ENCODE measurements around the gene EEF2K. TPM values are rescaled to one million over a fixed set of nuclear protein-coding genes. Genes with fewer than 3 reads are reported as not detected.
"Not testable (repeated sequence)": the region's sequence is repeated elsewhere in the genome, so short reads cannot be mapped to it uniquely, and the experiment has no call there.

Gene EEF2K
- polyA plus RNA-seq, 1 donor from 2014 or later, result 2.2 TPM

DNA sequence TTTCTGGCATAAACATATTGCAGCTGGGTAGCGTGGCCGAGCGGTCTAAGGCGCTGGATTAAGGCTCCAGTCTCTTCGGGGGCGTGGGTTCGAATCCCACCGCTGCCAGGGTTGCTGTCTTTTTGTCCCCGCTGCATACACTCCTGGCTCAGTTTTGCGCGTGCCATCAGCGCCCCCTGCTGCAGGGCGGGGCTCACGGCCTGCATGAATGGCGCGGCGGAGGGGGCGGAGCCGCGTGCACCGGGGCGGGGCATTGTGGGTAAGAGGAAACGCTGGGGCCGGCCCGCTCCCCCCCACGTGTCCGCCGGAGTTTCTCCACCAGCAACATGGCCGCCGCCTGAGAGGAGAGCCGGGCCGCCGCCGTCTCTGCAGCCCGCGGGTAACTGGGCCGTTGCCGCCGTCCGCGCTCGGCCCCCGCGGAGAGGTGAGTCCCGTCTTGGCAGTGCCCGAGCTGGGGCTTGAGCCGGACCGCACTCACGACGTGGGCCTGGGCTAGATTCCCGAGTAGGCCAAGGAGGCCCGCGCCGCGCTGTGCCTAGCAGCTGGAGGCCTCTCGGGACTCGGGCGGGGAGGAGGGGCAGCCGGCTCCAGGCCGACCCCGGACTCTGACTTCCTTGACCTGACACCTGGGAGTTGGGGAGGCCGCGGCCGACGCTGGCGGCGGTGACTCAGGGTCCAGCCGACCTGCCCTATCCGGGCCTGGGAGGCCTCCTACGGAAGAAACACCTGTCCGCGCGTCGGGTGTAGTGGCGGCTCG lies 91.2 kb downstream of the EEF2K start, which contains the start of gene POLR3E:
POLR3E (plus strand) TSS at position 296 of the 757 bp plus-strand sequence. CDS start 5,560 bp downstream, outside the sequence.
- Mint-ChIP-seq H3K4me3 (peak within 1 kb of the TSS; percentile 89 to 97 (median 94)), H3K9me3 (peaks cover 0 to 3% (median 0%) of the 10 kb centered on the region in 3 donors), H3K4me1 (peaks cover 31 to 36% (median 34%) of the 10 kb centered on the region in 3 donors), H3K27me3 (no peaks in the 10 kb centered on the region), H3K27ac (peak within 1 kb of the TSS; percentile 98 to 100 (median 99)), H3K36me3 (peaks cover 3% of the 10 kb centered on the region)

DNA sequence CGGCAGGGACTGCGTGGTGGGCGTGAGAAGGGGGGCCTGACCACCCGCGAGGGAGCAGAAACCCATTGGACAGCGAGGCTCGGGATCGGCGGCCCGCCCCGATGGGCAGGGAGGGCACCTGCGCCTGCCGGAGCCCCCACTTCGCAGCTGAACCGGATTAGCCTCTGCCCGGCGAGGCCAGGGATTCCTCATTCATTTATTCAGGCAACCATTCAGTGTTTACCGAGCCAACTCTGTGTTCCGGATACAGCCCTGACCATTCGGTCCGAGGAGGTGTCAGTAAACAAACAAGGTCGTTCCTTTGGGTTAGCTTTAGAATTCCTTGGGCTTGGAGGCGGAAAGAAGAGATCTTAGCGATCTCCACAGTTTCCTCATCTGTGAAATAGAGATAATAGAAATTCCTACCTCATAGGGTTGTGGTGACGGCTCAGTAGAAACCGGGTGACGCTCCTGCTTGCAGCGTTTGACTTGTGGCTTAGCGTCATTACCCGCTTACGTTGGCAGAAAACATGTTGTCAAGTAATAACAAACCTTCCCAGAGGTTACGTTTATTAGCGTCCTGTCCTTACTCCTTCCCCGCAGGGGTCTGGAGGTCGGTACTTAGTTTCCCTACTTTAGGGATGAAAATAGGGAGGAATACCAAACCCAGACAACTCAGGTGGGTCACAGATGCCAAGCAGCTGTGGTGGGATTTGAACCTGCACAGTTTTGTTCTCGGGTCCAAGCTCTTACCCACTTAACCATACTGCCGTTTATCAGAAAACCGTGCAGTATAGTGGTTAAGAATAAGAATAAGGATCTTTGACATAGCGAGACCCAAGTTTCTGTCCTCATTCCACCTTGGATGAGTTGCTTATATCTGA lies 92.0 kb downstream of the EEF2K start:
- peak overlapping the region; percentile 89 to 97 (median 94) for H3K4me3 Mint-ChIP-seq

DNA sequence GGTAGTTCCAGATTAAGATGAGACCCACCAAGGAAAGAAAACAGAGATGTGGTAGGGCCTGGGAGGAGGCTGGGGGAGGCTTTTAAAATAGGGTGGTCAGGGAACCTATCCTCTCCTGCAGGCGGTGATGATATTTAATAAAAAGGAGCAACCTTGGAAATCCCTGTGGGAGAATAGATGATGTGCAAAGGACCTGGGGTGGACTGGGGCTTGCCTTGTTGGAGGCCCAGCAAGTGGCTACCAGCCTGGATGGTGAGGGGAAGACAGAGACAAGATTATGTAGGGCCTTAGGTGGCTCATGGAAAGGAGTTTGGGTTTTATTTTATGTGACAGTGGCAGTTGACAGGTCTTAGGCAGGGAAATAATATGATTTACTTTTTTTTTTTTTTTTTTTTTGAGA lies 93.0 kb downstream of the EEF2K start:
- no peaks in the 10 kb centered on the region for H3K27me3 Mint-ChIP-seq
- peaks cover 35 to 36% (median 35%) of the 10 kb centered on the region in 3 donors for H3K4me1 Mint-ChIP-seq
- H3K36me3 Mint-ChIP-seq, result peaks cover 3% of the 10 kb centered on the region
- peaks cover 0 to 3% (median 0%) of the 10 kb centered on the region in 3 donors for H3K9me3 Mint-ChIP-seq
- H3K4me3 Mint-ChIP-seq, result peak overlapping the region in 3 of 4 donors; percentile 17 to 96 (median 93)
- peak overlapping the region; percentile 98 to 100 (median 99) for H3K27ac Mint-ChIP-seq

More for the DNA sequence above, 92.0 kb downstream of the EEF2K start:
- H3K9me3 Mint-ChIP-seq, result peaks cover 0 to 3% (median 0%) of the 10 kb centered on the region in 3 donors
- H3K36me3 Mint-ChIP-seq, result peaks cover 3% of the 10 kb centered on the region
- H3K4me1 Mint-ChIP-seq, result peaks cover 32 to 36% (median 35%) of the 10 kb centered on the region in 3 donors
- H3K27ac Mint-ChIP-seq, result peak overlapping the region; percentile 98 to 100 (median 99)
- H3K27me3 Mint-ChIP-seq, result no peaks in the 10 kb centered on the region

DNA sequence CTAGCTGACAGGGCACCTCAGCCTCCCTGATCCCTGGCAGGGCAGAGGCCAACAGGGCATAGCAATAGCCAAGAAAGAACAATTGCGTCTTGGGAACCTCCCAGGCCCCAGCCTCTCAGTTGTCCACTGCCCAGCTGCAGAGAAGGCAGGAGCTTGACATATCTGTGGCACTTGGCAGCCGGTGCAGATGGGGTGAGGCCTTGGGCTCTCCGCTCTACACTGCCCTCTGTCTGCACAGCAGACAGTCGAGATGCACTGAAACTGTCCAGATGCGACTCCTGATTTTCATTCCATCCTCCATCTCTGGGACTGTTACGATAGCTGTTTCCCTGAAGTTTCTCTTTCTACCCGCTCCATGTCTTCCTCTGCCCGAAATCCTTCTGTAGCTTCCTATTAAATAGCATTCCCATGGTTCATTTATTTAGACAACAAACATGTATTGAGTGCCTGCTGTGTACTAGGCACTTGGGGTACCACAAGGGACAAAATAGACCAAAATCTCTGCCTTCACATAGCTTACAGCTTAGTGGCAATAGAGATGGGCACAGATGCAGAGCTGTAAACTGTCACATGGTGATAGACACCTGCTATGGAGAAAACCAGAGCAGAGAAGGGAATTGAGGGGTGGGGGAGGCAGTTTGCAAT lies 94.5 kb downstream of the EEF2K start:
- peaks cover 0 to 3% (median 0%) of the 10 kb centered on the region in 3 donors for H3K9me3 Mint-ChIP-seq
- H3K27ac Mint-ChIP-seq, result peak overlapping the region; percentile 40 to 81 (median 59)
- H3K36me3 Mint-ChIP-seq, result peaks cover 3% of the 10 kb centered on the region
- H3K27me3 Mint-ChIP-seq, result no peaks in the 10 kb centered on the region
- peaks cover 35 to 36% (median 35%) of the 10 kb centered on the region in 3 donors for H3K4me1 Mint-ChIP-seq
- H3K4me3 Mint-ChIP-seq, result peak overlapping the region in 3 of 4 donors; percentile 1 to 76 (median 56)

DNA sequence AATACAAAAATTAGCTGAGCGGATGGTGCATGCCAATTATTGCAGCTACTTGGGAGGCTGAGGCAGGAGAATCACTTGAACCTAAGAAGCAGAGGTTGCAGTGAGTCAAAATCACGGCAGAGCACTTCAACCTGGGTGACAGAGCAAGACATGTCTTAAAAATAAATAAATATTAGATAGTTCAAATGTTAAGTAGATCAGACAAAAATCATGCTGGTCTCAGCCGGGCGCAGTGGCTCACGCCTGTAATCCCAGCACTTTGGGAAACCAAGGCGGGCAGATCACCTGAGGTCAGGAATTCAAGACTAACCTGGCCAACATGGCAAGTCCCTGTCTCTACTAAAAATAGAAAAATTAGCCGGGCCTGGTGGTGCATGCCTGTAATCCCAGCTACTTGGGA lies 95.3 kb downstream of the EEF2K start:
- H3K9me3 Mint-ChIP-seq, H3K27ac Mint-ChIP-seq, H3K4me3 Mint-ChIP-seq, H3K36me3 Mint-ChIP-seq, H3K27me3 Mint-ChIP-seq: not testable (repeated sequence)
- peaks cover 30 to 31% (median 31%) of the 10 kb centered on the region in 3 donors for H3K4me1 Mint-ChIP-seq

DNA sequence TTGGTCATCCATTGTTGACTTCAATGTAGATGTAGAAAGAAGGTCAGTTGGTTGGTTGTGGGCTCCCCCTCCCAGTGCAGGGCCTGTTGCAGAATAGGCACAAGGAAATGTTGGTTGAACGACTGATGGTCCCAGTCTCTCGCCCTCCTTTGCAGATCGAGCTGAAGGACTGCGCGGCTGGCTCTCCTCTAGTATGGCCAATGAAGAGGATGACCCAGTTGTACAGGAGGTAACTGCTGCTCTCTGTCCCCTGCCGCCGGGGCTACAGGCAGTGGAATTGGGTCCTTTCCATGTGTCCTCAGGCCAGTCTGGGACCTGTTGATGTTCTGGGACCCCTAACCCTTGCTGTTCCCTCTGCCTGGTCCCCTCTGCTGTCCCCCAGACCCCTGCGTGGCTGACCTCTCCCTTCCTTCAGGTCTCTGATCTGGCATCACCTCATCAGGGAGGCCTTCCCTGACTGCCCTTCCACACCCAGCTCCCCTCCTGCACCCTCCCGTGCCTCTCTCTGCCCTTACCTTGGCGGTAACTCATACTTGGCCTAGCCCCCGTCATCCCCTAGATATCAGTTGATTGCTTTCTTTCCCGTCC lies 96.8 kb downstream of the EEF2K start:
- peak overlapping the region in 1 of 4 donors; percentile 31 for H3K4me3 Mint-ChIP-seq
- no peaks in the 10 kb centered on the region for H3K27me3 Mint-ChIP-seq
- no peaks in the 10 kb centered on the region for H3K9me3 Mint-ChIP-seq
- peak overlapping the region in 2 of 3 donors; percentile 34 to 80 for H3K27ac Mint-ChIP-seq
- peaks cover 23 to 30% (median 26%) of the 10 kb centered on the region in 3 donors for H3K4me1 Mint-ChIP-seq
- H3K36me3 Mint-ChIP-seq, result peaks cover 3% of the 10 kb centered on the region

DNA sequence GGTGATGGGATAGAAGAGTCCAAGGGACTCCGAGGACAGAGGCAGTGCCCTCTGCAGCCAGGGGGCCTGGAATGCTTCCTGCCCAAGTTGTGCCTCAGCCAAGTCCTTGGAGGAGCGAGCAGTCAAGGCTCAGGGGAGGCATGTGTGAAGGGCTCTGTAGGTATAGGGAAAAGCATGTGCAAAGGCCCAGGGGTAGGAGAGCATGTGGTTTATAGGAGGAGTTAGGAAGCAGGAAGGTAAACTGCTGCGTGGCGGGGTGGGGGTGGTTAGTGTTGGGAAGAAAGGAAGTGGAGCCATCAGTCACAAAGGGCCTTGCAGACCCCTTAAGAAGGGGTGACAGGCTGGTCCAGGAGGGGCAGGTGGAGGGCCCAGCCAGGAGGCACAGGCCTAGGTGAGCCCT lies 98.3 kb downstream of the EEF2K start:
- peak overlapping the region in 1 of 3 donors; percentile 67 for H3K27ac Mint-ChIP-seq
- H3K9me3 Mint-ChIP-seq, result no peaks in the 10 kb centered on the region
- H3K4me3 Mint-ChIP-seq, result no peak overlapping the region
- H3K4me1 Mint-ChIP-seq, result peaks cover 10 to 19% (median 16%) of the 10 kb centered on the region in 3 donors
- peaks cover 3% of the 10 kb centered on the region for H3K36me3 Mint-ChIP-seq
- H3K27me3 Mint-ChIP-seq, result no peaks in the 10 kb centered on the region

DNA sequence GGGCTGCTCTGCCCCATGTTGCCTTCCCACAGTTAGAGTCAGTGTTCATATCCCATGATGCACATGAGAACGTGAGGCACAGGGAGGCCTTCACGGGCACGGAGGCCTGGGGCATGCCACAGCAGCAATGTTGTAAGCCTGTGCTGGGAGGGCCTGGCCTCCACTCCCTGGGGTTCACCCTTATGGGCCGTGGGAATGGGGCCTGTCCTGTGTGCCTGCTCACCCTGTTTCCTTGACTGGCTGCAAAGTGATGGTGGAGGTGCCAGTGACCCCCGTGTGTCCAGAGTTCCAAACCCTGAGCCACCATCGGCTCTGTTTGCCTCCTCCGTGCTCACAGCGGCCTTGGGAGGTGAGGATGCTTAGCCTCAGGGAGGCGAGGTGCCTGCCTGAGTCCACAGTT lies 100.7 kb downstream of the EEF2K start:
- Mint-ChIP-seq H3K27ac (peak overlapping the region in 1 of 3 donors; percentile 32), H3K4me1 (peaks cover 0 to 6% (median 5%) of the 10 kb centered on the region in 3 donors), H3K9me3 (no peaks in the 10 kb centered on the region), H3K27me3 (no peaks in the 10 kb centered on the region), H3K36me3 (peaks cover 3% of the 10 kb centered on the region), H3K4me3 (no peak overlapping the region)

DNA sequence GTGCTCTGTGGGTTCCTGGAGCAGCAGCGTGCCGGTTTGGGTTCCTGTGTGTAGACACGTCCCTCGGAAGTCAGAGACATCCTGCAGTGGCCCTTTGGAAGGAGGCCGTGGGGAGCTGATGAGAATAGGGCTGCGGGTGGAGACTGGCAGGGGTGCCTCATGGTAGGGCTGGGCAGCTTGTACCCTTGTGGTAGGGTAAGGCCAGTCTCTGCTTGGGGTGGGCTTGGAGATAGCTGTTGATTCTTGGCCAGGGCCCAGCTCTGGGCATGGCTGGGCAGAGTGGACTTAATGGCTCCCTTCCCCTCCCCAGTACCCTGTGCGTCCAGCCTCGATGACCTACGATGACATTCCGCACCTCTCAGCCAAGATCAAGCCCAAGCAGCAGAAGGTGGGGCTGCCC lies 101.8 kb downstream of the EEF2K start:
- Mint-ChIP-seq H3K4me1 (peaks cover 0 to 4% (median 0%) of the 10 kb centered on the region in 3 donors), H3K4me3 (no peak overlapping the region), H3K36me3 (peaks cover 3% of the 10 kb centered on the region), H3K27ac (peak overlapping the region in 1 of 3 donors; percentile 21), H3K27me3 (no peaks in the 10 kb centered on the region), H3K9me3 (no peaks in the 10 kb centered on the region)

DNA sequence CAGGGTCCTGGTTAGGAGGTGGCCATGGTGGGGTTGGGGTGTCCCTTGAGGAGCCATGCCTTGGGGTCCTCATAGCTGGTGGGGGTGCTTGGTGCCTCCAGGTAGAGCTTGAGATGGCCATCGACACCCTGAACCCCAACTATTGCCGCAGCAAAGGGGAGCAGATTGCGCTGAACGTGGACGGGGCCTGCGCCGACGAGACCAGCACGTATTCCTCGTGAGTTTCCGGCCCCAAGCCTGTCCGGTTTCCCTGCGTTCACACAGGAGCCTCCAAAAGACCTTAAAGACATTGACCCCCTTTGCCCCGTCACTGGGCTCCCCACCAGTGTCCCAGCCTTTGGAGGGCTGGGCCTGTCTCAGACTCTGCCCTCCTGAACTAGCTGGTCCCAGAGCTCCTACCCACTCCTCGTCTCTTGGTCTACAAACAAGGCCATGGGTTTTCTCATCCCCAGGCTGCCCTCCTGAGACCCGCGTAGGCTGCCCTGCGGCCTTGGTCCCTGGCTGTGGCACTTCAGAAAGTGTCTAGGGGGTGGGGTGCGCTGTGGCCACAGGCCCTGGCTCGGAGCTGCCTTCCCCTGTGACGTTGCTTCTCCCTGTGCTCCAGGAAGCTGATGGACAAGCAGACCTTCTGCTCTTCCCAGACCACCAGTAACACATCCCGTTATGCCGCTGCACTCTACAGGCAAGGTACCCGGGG lies 102.9 kb downstream of the EEF2K start:
- H3K27ac Mint-ChIP-seq, result no peak overlapping the region
- H3K4me3 Mint-ChIP-seq, result no peak overlapping the region
- H3K9me3 Mint-ChIP-seq, result no peaks in the 10 kb centered on the region
- no peaks in the 10 kb centered on the region for H3K27me3 Mint-ChIP-seq
- peaks cover 3% of the 10 kb centered on the region for H3K36me3 Mint-ChIP-seq
- H3K4me1 Mint-ChIP-seq, result no peaks in the 10 kb centered on the region

DNA sequence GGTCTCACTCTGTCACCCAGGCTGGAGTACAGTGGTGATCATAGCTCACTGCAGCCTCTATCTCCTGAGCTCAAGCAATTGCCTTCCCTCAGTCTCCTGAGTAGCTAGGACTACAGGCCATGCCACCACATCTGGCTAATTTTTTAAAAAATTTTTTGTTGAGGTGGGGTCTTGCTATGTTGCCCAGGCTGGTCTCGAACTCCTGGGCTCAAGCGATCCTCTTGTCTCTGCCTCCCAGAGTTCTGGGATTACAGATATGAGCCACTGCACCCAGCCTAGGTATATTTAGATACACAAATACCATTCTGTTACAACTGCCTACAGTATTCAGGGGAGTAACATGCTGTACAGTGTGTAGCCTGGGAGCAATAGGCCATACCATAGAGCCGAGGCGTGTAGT lies 105.4 kb downstream of the EEF2K start:
- H3K27me3 Mint-ChIP-seq, result no peaks in the 10 kb centered on the region
- no peak overlapping the region for H3K4me3 Mint-ChIP-seq
- H3K27ac Mint-ChIP-seq, result peak overlapping the region in 1 of 3 donors; percentile 67
- no peaks in the 10 kb centered on the region for H3K4me1 Mint-ChIP-seq
- no peaks in the 10 kb centered on the region for H3K9me3 Mint-ChIP-seq
- H3K36me3 Mint-ChIP-seq, result peaks cover 3% of the 10 kb centered on the region

DNA sequence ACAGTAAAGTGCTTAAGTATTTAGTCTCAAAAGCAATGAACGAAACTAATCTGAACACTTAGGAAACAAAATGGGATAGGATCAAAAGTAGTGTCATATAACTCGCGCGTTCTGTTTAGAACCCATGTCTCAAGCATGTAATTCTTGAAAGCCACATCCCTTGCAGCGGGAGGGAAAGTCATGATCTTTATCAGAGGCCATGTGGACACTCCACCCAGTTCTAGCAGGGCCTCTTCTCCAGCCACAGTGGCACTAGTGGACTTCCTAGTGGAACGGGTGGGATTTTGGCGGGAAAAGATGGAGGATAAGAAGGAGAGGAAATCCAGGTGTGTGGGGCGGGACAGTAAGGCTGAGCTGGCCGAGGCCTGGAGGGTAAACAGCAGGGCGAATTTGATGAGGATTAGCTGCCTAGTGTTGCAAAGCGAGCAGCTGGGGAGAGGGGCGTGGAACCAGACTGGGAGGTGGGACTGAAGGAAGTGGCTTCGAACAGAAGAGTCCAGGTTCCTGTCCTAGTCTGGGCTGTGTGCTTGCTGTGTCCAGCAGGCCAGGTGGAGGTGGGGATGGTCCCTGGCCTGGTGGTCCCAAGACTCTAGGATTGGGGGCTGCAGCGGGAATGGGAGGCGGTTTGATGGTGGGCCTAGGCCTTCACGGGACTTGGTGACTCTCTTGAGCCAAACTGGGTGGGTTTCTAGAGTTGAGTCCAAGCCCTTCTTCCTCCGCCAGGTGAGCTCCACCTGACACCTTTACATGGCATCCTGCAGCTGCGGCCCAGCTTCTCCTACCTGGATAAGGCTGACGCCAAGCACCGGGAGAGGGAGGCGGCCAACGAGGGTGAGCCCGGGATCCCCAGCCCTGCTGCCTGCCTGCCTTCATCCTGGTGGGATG lies 107.1 kb downstream of the EEF2K start:
- Mint-ChIP-seq H3K27ac (peak overlapping the region in 2 of 3 donors; percentile 23 to 90), H3K9me3 (no peaks in the 10 kb centered on the region), H3K4me3 (no peak overlapping the region), H3K27me3 (no peaks in the 10 kb centered on the region), H3K4me1 (no peaks in the 10 kb centered on the region), H3K36me3 (peaks cover 2% of the 10 kb centered on the region)

DNA sequence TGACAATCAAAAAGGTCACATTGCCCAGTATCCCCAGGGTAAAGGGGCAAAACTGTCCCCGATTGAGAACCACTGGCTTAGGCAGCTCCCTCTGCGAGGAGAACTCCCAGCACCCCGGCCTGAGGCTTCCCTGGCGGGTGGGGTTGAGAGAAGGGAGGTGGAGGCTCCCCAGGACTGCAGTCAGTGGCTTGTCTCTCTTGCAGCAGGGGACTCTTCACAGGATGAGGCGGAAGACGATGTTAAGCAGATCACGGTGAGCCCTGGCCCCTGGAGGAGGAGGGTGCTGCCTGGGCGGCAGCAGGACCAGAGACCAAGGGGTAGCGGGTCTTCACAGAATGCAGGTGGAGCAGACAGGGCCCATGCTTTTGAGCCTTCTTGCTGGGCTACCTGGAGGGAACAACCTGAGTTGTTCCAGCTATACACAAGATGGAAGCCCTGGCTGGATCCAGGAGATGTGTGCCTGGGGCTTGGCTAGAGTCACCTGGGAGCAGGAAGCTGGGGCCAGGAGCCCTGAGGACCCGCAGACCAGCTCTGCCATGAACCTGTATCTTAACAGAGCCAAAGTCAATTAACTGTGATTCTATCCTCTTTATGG lies 107.9 kb downstream of the EEF2K start:
- Mint-ChIP-seq H3K4me1 (no peaks in the 10 kb centered on the region), H3K27ac (no peak overlapping the region), H3K27me3 (no peaks in the 10 kb centered on the region), H3K36me3 (no peaks in the 10 kb centered on the region), H3K9me3 (no peaks in the 10 kb centered on the region), H3K4me3 (no peak overlapping the region)

All from IgD-negative memory B cell (primary cell).